ENCODE measurements around the gene LZTR1. TPM values are rescaled to one million over a fixed set of nuclear protein-coding genes. Genes with fewer than 3 reads are reported as not detected.

The LZTR1 gene
- total RNA-seq, 1 donor from 2014 or later = 91.5 TPM

DNA sequence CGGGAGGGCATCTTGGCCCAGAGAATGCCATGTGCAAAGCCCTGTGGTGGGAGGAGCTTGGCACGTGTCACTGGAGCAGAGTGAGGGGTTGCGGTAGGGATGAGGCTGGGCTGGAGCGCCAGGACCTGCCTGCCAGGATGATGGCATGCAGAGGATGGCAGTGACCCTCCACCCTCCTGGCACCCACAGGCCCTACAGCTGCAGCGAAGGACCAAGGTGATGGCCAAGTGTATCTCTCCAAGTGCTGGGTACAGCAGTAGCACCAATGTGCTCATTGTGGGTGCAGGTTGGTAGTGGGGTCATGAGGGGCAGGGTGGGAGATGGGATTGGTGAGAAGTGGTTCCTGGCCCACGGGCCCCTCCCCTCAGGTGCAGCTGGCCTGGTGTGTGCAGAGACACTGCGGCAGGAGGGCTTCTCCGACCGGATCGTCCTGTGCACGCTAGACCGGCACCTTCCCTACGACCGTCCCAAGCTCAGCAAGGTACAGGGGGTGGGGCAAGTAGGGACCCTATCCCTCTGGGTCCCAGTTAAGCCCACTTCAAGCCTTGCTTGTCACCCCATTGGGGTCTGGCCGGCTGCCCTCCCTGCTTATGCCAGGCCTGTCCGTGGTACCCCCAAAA, 7.7 kb upstream of the LZTR1 start:
- H3K36me3 Mint-ChIP-seq (ENCODE audit: unreplicated experiment) = no peaks in the 10 kb centered on the region
- H3K4me3 Mint-ChIP-seq (ENCODE audit: unreplicated experiment) = no peak overlapping the region
- H3K4me1 Mint-ChIP-seq (ENCODE audit: unreplicated experiment) = peaks cover 26% of the 10 kb centered on the region

DNA sequence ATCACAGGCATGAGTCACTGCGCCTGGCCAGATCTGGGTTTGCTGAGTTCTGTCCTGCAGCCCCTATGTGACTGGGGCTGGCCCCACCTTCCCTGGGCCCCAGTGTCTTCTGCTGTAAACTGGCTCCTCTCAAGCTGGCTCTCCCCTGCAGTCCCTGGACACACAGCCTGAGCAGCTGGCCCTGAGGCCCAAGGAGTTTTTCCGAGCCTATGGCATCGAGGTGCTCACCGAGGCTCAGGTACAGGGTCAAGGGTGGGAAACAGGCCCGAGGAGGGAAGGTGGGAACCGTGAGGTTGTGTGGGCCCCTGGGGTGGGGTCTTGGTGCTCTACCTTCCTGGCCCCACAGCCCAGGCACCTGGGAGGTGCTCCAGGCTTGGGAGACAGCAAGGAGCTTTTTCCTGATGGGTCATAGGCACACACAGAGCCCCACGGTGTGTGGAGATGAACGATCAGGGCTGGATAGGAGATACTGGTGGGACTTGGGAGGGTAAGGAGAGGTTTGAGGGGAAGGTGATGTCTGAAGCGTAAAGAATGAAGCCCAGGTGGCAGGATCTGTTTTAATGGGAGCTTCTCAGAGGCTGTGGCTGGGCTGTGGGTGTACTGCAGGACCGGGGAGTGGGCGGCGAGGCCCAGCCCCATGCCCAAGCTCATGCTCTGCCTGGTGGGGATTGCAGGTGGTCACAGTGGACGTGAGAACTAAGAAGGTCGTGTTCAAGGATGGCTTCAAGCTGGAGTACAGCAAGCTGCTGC, 6.4 kb upstream of the LZTR1 start:
- no peaks in the 10 kb centered on the region for H3K27me3 Mint-ChIP-seq (ENCODE audit: unreplicated experiment)
- TF ChIP-seq, protein P1, sequence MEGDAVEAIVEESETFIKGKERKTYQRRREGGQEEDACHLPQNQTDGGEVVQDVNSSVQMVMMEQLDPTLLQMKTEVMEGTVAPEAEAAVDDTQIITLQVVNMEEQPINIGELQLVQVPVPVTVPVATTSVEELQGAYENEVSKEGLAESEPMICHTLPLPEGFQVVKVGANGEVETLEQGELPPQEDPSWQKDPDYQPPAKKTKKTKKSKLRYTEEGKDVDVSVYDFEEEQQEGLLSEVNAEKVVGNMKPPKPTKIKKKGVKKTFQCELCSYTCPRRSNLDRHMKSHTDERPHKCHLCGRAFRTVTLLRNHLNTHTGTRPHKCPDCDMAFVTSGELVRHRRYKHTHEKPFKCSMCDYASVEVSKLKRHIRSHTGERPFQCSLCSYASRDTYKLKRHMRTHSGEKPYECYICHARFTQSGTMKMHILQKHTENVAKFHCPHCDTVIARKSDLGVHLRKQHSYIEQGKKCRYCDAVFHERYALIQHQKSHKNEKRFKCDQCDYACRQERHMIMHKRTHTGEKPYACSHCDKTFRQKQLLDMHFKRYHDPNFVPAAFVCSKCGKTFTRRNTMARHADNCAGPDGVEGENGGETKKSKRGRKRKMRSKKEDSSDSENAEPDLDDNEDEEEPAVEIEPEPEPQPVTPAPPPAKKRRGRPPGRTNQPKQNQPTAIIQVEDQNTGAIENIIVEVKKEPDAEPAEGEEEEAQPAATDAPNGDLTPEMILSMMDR (IDR thresholded peaks at IDR 0.05) = no peak
- H3K4me3 Mint-ChIP-seq (ENCODE audit: unreplicated experiment) = no peak overlapping the region
- H3K4me1 Mint-ChIP-seq (ENCODE audit: unreplicated experiment) = peaks cover 30% of the 10 kb centered on the region
- H3K9me3 Mint-ChIP-seq (ENCODE audit: unreplicated experiment) = peaks cover 7% of the 10 kb centered on the region
- no peak for DNase-seq (ENCODE audit: extremely low spot score, unreplicated experiment)
- no peak overlapping the region for H3K27ac Mint-ChIP-seq (ENCODE audit: unreplicated experiment)
- no peaks in the 10 kb centered on the region for H3K36me3 Mint-ChIP-seq (ENCODE audit: unreplicated experiment)

More for the DNA sequence above, 7.7 kb upstream of the LZTR1 start:
- H3K9me3 Mint-ChIP-seq (ENCODE audit: unreplicated experiment) = peaks cover 7% of the 10 kb centered on the region
- no peaks in the 10 kb centered on the region for H3K27me3 Mint-ChIP-seq (ENCODE audit: unreplicated experiment)
- H3K27ac Mint-ChIP-seq (ENCODE audit: unreplicated experiment) = no peak overlapping the region
- TF ChIP-seq, protein P1 (IDR thresholded peaks at IDR 0.05) = no peak
- no peak for DNase-seq (ENCODE audit: extremely low spot score, unreplicated experiment)

DNA sequence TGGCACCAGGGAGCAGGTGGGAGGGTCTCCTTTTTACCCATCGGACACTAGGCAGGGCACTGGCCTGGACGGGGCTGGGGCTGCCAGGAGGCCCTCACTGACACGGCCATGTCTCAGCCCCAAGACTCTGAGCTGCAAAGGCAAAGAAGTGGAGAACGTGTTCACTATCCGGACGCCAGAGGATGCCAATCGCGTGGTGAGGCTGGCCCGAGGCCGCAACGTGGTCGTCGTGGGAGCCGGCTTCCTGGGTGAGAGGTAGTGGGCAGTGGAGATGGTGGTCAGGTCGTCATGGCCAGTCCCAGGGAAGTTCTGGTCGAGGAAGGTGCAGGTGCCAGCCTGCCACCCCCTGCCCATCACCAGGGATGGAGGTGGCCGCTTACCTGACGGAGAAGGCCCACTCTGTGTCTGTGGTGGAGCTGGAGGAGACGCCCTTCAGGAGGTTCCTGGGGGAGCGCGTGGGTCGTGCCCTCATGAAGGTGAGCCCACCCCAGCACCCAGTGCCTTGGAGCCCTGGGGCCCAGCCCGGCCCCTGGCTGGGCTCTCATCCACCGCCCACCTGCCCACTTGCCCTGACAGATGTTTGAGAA, 5.7 kb upstream of the LZTR1 start:
- no peaks in the 10 kb centered on the region for H3K27me3 Mint-ChIP-seq (ENCODE audit: unreplicated experiment)
- TF ChIP-seq, protein P1 (IDR thresholded peaks at IDR 0.05) = no peak
- H3K9me3 Mint-ChIP-seq (ENCODE audit: unreplicated experiment) = peaks cover 7% of the 10 kb centered on the region
- DNase-seq (ENCODE audit: extremely low spot score, unreplicated experiment) = no peak
- no peaks in the 10 kb centered on the region for H3K36me3 Mint-ChIP-seq (ENCODE audit: unreplicated experiment)
- no peak overlapping the region for H3K27ac Mint-ChIP-seq (ENCODE audit: unreplicated experiment)
- no peak overlapping the region for H3K4me3 Mint-ChIP-seq (ENCODE audit: unreplicated experiment)
- H3K4me1 Mint-ChIP-seq (ENCODE audit: unreplicated experiment) = peaks cover 27% of the 10 kb centered on the region

DNA sequence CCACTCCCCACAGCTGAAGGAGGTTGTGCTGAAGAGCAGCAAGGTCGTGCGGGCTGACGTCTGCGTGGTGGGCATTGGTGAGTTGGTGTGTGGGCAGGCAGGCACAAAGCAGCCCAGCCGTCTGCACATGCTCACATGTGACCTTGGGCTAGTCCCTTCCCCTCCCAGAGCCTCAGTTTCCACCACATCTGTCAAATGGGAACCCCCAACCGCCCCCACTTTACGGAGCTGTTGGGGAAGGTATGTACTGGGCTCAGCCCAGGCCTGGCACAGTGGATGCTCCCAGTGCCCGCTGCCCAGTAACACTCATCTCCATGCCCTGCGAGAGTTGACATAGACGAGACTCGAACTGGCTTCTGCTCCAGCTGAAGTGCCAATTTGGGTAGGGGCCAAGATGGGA, 5.1 kb upstream of the LZTR1 start:
- Mint-ChIP-seq H3K27me3 (ENCODE audit: unreplicated experiment) (no peaks in the 10 kb centered on the region), H3K27ac (ENCODE audit: unreplicated experiment) (no peak overlapping the region), H3K9me3 (ENCODE audit: unreplicated experiment) (peaks cover 7% of the 10 kb centered on the region), H3K36me3 (ENCODE audit: unreplicated experiment) (no peaks in the 10 kb centered on the region), H3K4me3 (ENCODE audit: unreplicated experiment) (no peak overlapping the region), H3K4me1 (ENCODE audit: unreplicated experiment) (peaks cover 25% of the 10 kb centered on the region)
- TF ChIP-seq, protein P1 (IDR thresholded peaks at IDR 0.05) = no peak
- no peak for DNase-seq (ENCODE audit: extremely low spot score, unreplicated experiment)

DNA sequence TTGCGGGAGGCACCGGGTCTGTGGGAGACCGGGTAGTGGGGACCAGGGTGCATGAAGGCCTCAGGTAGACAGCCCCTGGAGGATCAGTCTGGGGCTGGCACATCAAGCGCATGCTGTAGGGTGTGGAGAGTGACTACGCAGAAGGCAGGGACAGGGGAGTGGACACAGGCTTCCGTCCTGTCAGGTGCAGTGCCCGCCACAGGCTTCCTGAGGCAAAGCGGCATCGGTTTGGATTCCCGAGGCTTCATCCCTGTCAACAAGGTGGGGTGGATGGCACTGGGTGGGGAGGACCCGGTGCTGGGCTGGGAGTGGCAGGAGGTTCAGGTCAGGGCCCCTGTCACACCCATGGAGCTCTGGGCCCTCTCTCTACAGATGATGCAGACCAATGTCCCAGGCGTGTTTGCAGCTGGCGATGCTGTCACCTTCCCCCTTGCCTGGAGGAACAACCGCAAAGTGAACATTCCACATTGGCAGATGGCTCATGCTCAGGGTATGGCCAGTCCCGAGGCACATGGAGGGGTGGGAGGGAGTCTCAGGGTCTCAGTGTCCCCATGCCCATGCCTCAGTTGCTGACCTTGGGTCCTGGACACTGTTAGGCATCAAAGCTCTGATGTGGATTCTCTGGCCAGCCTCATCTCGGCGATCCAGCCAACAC, 4.5 kb upstream of the LZTR1 start:
- Mint-ChIP-seq H3K9me3 (ENCODE audit: unreplicated experiment) (peaks cover 7% of the 10 kb centered on the region), H3K4me3 (ENCODE audit: unreplicated experiment) (no peak overlapping the region), H3K27me3 (ENCODE audit: unreplicated experiment) (no peaks in the 10 kb centered on the region), H3K36me3 (ENCODE audit: unreplicated experiment) (no peaks in the 10 kb centered on the region), H3K4me1 (ENCODE audit: unreplicated experiment) (peaks cover 21% of the 10 kb centered on the region), H3K27ac (ENCODE audit: unreplicated experiment) (no peak overlapping the region)
- TF ChIP-seq, protein P1 (IDR thresholded peaks at IDR 0.05) = no peak
- DNase-seq (ENCODE audit: extremely low spot score, unreplicated experiment) = no peak

Measured in osteocyte (in vitro differentiated cells).